HEK293 (cell line): ENCODE results near the gene AMIGO1.

Experiments
- CTCF ChIA-PET: fragments of 350-600 bp; formaldehyde crosslinking; extraction: SDS; loops from one replicate; lab custom pipeline; 2021; ENCODE audit warnings: antibody characterized with exemption; lab: Yijun Ruan, JAX
- POLR2A ChIA-PET: fragments of 300-600 bp; formaldehyde crosslinking; extraction: SDS; loops from one replicate; lab custom pipeline; 2020; ENCODE audit warnings: antibody characterized with exemption, inconsistent platforms; lab: Yijun Ruan, JAX
- H3K27ac ChIP-seq: fragments of 200-500 bp; sonication (Bioruptor generic); 2 replicates; pipeline ENCODE4 v1.5.1; 2014; ENCODE audit warnings: low read depth, low read length, control low read depth, inconsistent platforms; ENCODE audit errors: extremely low read depth
- H3K36me3 ChIP-seq, 2 experiments: fragments of 200-500 bp in 1 of 2; sonication (Bioruptor generic) in 1 of 2; 1 replicate in 1 of 2; 2 replicates in 1 of 2; pipeline ENCODE4 v1.5.1; 2014 to 2017; ENCODE audit warnings: inconsistent platforms in 2 of 2, low read length in 2 of 2; ENCODE audit not compliant: control insufficient read depth in 2 of 2, insufficient read depth in 1 of 2
- H3K4me1 ChIP-seq: fragments of 200-500 bp; sonication (Bioruptor generic); 2 replicates; pipeline ENCODE4 v1.5.1; 2014; ENCODE audit warnings: mild to moderate bottlenecking, low read length, inconsistent platforms; ENCODE audit not compliant: control insufficient read depth, insufficient read depth
- H3K4me3 ChIP-seq: 2 replicates; pipeline ENCODE4 v1.5.1; 2011; ENCODE audit warnings: low read depth, mild to moderate bottlenecking, control low read depth, low read length, moderate library complexity
- H3K9me3 ChIP-seq: fragments of 200-500 bp; sonication (Bioruptor generic); 2 replicates; pipeline ENCODE4 v1.5.1; 2014; ENCODE audit warnings: low read depth, low read length, inconsistent platforms; ENCODE audit not compliant: control insufficient read depth, insufficient read depth
- AEBP2 ChIP-seq: fragments of 450-650 bp; formaldehyde crosslinking; IDR thresholded peaks from 2 replicates; pipeline ENCODE4 v1.5.1; 2016; ENCODE audit warnings: missing biosample characterization, missing genetic modification characterization, borderline replicate concordance
- EGR2 ChIP-seq: fragments of 450-650 bp; formaldehyde crosslinking; IDR thresholded peaks from 2 replicates; pipeline ENCODE4 v1.5.1; 2016; ENCODE audit warnings: low read depth, missing biosample characterization, missing genetic modification characterization
- KLF17 ChIP-seq: fragments of 450-650 bp; formaldehyde crosslinking; IDR thresholded peaks from 2 replicates; pipeline ENCODE4 v1.5.1; 2016; ENCODE audit warnings: missing biosample characterization, missing genetic modification characterization
- KLF8 ChIP-seq: fragments of 450-650 bp; formaldehyde crosslinking; IDR thresholded peaks from 2 replicates; pipeline ENCODE4 v1.5.1; 2016; ENCODE audit warnings: missing biosample characterization, missing genetic modification characterization
- PRDM1 ChIP-seq: fragments of 450-650 bp; formaldehyde crosslinking; IDR thresholded peaks from 2 replicates; pipeline ENCODE4; 2016; ENCODE audit warnings: missing biosample characterization, missing genetic modification characterization
- PRDM6 ChIP-seq: fragments of 450-650 bp; formaldehyde crosslinking; IDR thresholded peaks from 2 replicates; pipeline ENCODE4 v1.5.1; 2017; ENCODE audit warnings: missing biosample characterization, missing genetic modification characterization
- SCRT1 ChIP-seq: fragments of 450-650 bp; formaldehyde crosslinking; IDR thresholded peaks from 2 replicates; pipeline ENCODE4 v1.5.1; 2016; ENCODE audit warnings: missing biosample characterization, missing genetic modification characterization, borderline replicate concordance
- ZBTB17 ChIP-seq: fragments of 450-650 bp; formaldehyde crosslinking; IDR thresholded peaks from 2 replicates; pipeline ENCODE4 v1.5.1; 2016; ENCODE audit warnings: missing biosample characterization, missing genetic modification characterization
- ZBTB20 ChIP-seq: fragments of 450-650 bp; formaldehyde crosslinking; IDR thresholded peaks from 2 replicates; pipeline ENCODE4 v1.5.1; 2016; ENCODE audit warnings: missing biosample characterization, missing genetic modification characterization
- ZBTB6 ChIP-seq: fragments of 450-650 bp; formaldehyde crosslinking; IDR thresholded peaks from 2 replicates; pipeline ENCODE4 v1.5.1; 2017; ENCODE audit warnings: missing biosample characterization, missing genetic modification characterization
- ZFHX2 ChIP-seq: fragments of 450-650 bp; formaldehyde crosslinking; conservative IDR thresholded peaks from 2 replicates; pipeline ENCODE4 v1.5.1; 2016; ENCODE audit warnings: missing biosample characterization, missing genetic modification characterization
- ZFP69B ChIP-seq: fragments of 450-650 bp; formaldehyde crosslinking; IDR thresholded peaks from 2 replicates; pipeline ENCODE4 v1.5.1; 2016; ENCODE audit warnings: missing biosample characterization, missing genetic modification characterization
- ZIC2 ChIP-seq: fragments of 450-650 bp; formaldehyde crosslinking; IDR thresholded peaks from 2 replicates; pipeline ENCODE4 v1.5.1; 2016; ENCODE audit warnings: missing biosample characterization, missing genetic modification characterization
- ZNF133 ChIP-seq: fragments of 450-650 bp; formaldehyde crosslinking; IDR thresholded peaks from 2 replicates; pipeline ENCODE4 v1.5.1; 2016; ENCODE audit warnings: missing biosample characterization, missing genetic modification characterization
- ZNF19 ChIP-seq: fragments of 450-650 bp; formaldehyde crosslinking; IDR thresholded peaks from 2 replicates; pipeline ENCODE4; 2016; ENCODE audit warnings: missing biosample characterization, missing genetic modification characterization, low read depth
- ZNF621 ChIP-seq: fragments of 450-650 bp; formaldehyde crosslinking; IDR thresholded peaks from 2 replicates; pipeline ENCODE4 v1.5.1; 2017; ENCODE audit warnings: missing biosample characterization, missing genetic modification characterization
- ZNF629 ChIP-seq: fragments of 450-650 bp; formaldehyde crosslinking; IDR thresholded peaks from 2 replicates; pipeline ENCODE4 v1.5.1; 2017; ENCODE audit warnings: missing biosample characterization, missing genetic modification characterization
- ZNF701 ChIP-seq: fragments of 450-650 bp; formaldehyde crosslinking; IDR thresholded peaks from 2 replicates; pipeline ENCODE4 v1.5.1; 2016; ENCODE audit warnings: missing biosample characterization, missing genetic modification characterization
- ZNF747 ChIP-seq: fragments of 450-650 bp; formaldehyde crosslinking; IDR thresholded peaks from 2 replicates; pipeline ENCODE4 v1.5.1; 2016; ENCODE audit warnings: missing biosample characterization, missing genetic modification characterization
- ZSCAN30 ChIP-seq: fragments of 450-650 bp; IDR thresholded peaks from 2 replicates; pipeline ENCODE4 v1.5.1; 2018; ENCODE audit warnings: missing biosample characterization, mild to moderate bottlenecking, missing genetic modification characterization, moderate library complexity

The AMIGO1 gene

GRCh38 chr1:109470245-109470644 lies 39.3 kb downstream of the AMIGO1 start:
- ChIA-PET CTCF (interaction anchor here (0.7 to 2.3 kb wide), 6 partner anchors 12 to 170 kb away, joined by 3 to 13 read pairs (median 4); partner anchors contain the start of gene CYB561D1), POLR2A (interaction anchor here (1.0 kb wide), 1 partner anchor 45 kb away, joined by 5 read pairs; the partner anchor contains the start of gene PSMA5)
- Histone ChIP-seq H3K4me3 (no peak overlapping the region), H3K4me1 (no peaks in the 10 kb centered on the region; the same call in 1 of the 2 replicates), H3K9me3 (no peaks in the 10 kb centered on the region), H3K27ac (no peak overlapping the region), H3K36me3 (no peaks in the 10 kb centered on the region)
- TF ChIP-seq KLF8 (tag by site-specific recombination) (0 out of 2 replicates have a peak, but pooled peaks have one; percentile 21), SCRT1 (no peak), AEBP2 (tag by site-specific recombination) (no peak), ZSCAN30 (tag by site-specific recombination) (no peak), KLF17 (tag by site-specific recombination) (no peak), ZNF701 (tag by site-specific recombination) (no peak), ZBTB6 (tag by site-specific recombination) (no peak), ZNF133 (no peak), ZFP69B (tag by site-specific recombination) (no peak), ZIC2 (no peak), ZNF19 (tag by site-specific recombination) (no peak), ZFHX2 (tag by site-specific recombination) (0 out of 2 replicates have a peak, but pooled peaks have one; percentile 18), EGR2 (tag by site-specific recombination) (peak; percentile 33; the same call in 1 of the 2 replicates)

GRCh38 chr1:109468903-109469302 lies 40.6 kb downstream of the AMIGO1 start:
- CTCF ChIA-PET = interaction anchor here (0.6 to 2.3 kb wide), 7 partner anchors 10 to 64 kb away, joined by 3 to 13 read pairs (median 5); partner anchors contain the start of genes CYB561D1 and PSMA5
- no peaks in the 10 kb centered on the region for H3K9me3 ChIP-seq
- H3K4me1 ChIP-seq = no peaks in the 10 kb centered on the region; the same call in 1 of the 2 replicates
- H3K36me3 ChIP-seq = no peaks in the 10 kb centered on the region
- TF ChIP-seq PRDM1 (tag by site-specific recombination) (peak; percentile 55; the same call in 1 of the 2 replicates), PRDM6 (tag by site-specific recombination) (peak; percentile 45; the same call in 1 of the 2 replicates), ZNF629 (peak; percentile 44; the same call in 1 of the 2 replicates), ZBTB20 (peak; percentile 34; the same call in 1 of the 2 replicates), ZNF747 (tag by site-specific recombination) (no peak), ZBTB17 (0 out of 2 replicates have a peak, but pooled peaks have one; percentile 42), ZNF621 (tag by site-specific recombination) (no peak)
- H3K27ac ChIP-seq = no peak overlapping the region
- POLR2A ChIA-PET = interaction anchor here (1.3 kb wide), 1 partner anchor 15 kb away, joined by 4 read pairs; the partner anchor contains the start of gene ATXN7L2
- no peak overlapping the region for H3K4me3 ChIP-seq
